Dendritic cell treated with granulocyte-macrophage colony-stimulating factor and Interleukin-4, amounts not matched to agents 40 ng/mL and 50 ng/mL, for 4 days (primary cell): ENCODE measurements around the gene PLK2.

ENCODE experiments used
- H3K27ac Mint-ChIP-seq: one replicate; pipeline ENCODE4 v1.8.0; 2022; ENCODE audit warnings: mild to moderate bottlenecking, mixed read lengths
- H3K27me3 Mint-ChIP-seq: one replicate; pipeline ENCODE4 v1.8.0; 2022; ENCODE audit warnings: mild to moderate bottlenecking, mixed read lengths
- H3K36me3 Mint-ChIP-seq: one replicate; pipeline ENCODE4 v1.8.0; 2022; ENCODE audit warnings: low read depth, mixed read lengths
- H3K4me1 Mint-ChIP-seq: one replicate; pipeline ENCODE4 v1.8.0; 2022; ENCODE audit warnings: low read depth, mixed read lengths
- H3K4me3 Mint-ChIP-seq: one replicate; pipeline ENCODE4 v1.8.0; 2022; ENCODE audit warnings: mild to moderate bottlenecking, moderate library complexity, mixed read lengths
- H3K9me3 Mint-ChIP-seq: one replicate; pipeline ENCODE4 v1.8.0; 2022; ENCODE audit warnings: mixed read lengths
- intact Hi-C: fragments of 100-400 bp; cut with micrococcal nuclease; formaldehyde crosslinking; loops from one replicate; pipeline ENCODE4 v1.15.0; 2022

Gene PLK2

DNA sequence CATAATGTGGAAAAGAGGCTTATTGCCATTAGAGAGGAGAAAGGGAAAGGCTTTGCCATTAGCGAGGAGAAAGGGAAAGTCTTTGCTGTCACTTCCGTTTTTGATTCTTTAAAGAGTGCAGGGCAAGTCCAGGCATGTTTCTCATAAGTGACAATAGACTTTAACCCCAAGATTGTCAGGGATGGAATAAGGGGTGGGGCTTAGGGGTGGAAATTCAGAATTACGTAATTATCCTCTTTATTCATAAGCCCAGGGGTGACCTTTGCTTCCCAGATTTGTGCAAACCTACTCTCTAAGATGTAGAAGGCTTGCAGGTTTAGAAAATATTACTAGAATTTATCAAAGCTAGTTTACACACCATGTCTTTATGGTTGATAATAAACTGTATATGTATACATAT lies 2.3 kb upstream of the PLK2 start:
- Mint-ChIP-seq H3K9me3 (no peaks in the 10 kb centered on the region), H3K27me3 (peaks cover 12% of the 10 kb centered on the region), H3K36me3 (peaks cover 8% of the 10 kb centered on the region), H3K4me3 (no peak overlapping the region), H3K4me1 (peaks cover 14% of the 10 kb centered on the region), H3K27ac (no peak overlapping the region)
- intact Hi-C loops: loop anchor here (2.0 to 10.0 kb wide), 3 partner anchors 811 to 1557 kb away; partner anchors contain the start of gene SETD9

DNA sequence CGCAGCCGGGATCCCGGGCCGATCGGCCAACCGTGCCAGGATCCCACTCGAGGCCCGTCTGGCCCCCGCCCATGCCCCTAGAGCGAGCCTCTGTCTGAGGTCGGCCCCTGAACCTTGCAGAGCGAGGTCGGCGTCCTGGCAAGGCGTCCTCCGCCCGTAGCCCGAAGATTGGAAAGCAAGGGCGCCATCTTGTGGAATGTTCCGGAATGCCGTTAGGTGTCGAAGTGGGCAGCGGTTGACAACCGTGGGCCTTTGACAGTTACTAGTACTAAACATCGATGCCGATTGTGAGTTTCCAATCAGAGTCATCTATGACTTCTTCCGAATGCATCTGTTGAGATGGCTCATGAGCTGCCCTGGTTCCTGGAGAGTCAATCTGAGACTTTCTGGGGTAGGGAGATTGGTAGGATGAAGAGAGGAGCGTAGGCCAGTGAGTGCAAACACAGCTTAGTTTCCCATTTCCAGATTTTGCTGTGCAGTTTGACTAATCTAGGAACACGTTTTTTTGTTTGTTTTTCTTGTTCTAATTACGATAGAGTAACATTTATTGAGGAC lies 923 bp upstream of the PLK2 start:
- intact Hi-C loops: loop anchor here (1.0 to 10.0 kb wide), 4 partner anchors 573 to 1556 kb away; partner anchors contain the start of gene SETD9
- H3K36me3 Mint-ChIP-seq: peaks cover 13% of the 10 kb centered on the region
- peaks cover 6% of the 10 kb centered on the region for H3K4me1 Mint-ChIP-seq
- H3K4me3 Mint-ChIP-seq: peak overlapping the region; percentile 85
- H3K27ac Mint-ChIP-seq: peak overlapping the region; percentile 88
- H3K9me3 Mint-ChIP-seq: no peaks in the 10 kb centered on the region
- peaks cover 12% of the 10 kb centered on the region for H3K27me3 Mint-ChIP-seq

DNA sequence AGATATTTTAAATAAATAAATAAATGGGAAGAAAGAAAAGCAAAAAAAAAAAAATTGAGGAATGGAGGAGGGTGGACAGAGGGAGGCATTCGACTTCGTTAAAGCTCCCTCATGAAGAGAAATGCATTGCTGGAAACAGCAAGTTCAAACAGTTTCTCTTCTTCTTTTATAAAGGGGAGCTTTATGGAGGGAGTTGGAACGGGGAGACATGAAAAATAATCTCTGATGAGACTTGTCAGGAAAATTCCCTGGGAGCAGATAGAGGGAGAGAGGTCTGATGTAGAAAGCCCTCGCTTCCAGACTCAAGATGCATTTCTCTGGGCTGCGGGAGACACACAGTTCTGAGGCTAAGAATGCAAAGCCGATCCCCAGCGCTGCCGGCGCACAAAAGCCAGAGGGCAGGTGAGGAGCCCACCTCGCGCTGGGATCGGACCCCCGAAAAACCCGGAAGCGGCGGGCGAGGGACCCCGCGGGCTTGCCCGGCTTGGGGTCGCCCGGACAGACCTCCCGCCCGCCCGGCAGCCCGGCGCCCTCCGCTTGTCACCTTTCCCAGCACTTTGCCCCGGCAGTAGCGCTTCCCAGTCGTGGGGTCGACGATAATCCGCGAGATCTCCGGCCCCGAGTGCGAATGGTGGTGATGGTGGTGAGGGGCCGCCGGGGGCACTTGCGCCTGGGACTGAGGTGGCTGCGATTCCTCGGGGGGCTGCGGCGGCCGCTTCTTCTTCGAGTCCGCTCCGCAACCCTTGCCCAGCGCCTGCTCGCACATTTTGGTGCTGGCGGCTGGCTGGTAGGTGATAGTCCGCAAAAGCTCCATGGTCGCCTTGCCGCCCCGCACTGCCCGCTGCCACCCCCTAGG lies 512 bp downstream of the PLK2 start:
- H3K27me3 Mint-ChIP-seq: peaks cover 12% of the 10 kb centered on the region
- no peaks in the 10 kb centered on the region for H3K9me3 Mint-ChIP-seq
- intact Hi-C loops: loop anchor here (1.0 to 10.0 kb wide), 3 partner anchors 571 to 1555 kb away; partner anchors contain the start of gene SETD9
- H3K4me3 Mint-ChIP-seq: peak overlapping the region; percentile 85
- peak overlapping the region; percentile 88 for H3K27ac Mint-ChIP-seq
- H3K36me3 Mint-ChIP-seq: peaks cover 25% of the 10 kb centered on the region
- H3K4me1 Mint-ChIP-seq: peaks cover 6% of the 10 kb centered on the region

- H3K36me3 Mint-ChIP-seq: peaks cover 26% of the 10 kb centered on the region
- H3K4me1 Mint-ChIP-seq: peaks cover 6% of the 10 kb centered on the region
- no peaks in the 10 kb centered on the region for H3K9me3 Mint-ChIP-seq
- H3K27ac Mint-ChIP-seq: peak overlapping the region; percentile 88
- intact Hi-C loops: no loop called here
- peak overlapping the region; percentile 85 for H3K4me3 Mint-ChIP-seq
- peaks cover 12% of the 10 kb centered on the region for H3K27me3 Mint-ChIP-seq
Measured at GRCh38 chr5:58458743-58459145, 1.1 kb downstream of the PLK2 start.

DNA sequence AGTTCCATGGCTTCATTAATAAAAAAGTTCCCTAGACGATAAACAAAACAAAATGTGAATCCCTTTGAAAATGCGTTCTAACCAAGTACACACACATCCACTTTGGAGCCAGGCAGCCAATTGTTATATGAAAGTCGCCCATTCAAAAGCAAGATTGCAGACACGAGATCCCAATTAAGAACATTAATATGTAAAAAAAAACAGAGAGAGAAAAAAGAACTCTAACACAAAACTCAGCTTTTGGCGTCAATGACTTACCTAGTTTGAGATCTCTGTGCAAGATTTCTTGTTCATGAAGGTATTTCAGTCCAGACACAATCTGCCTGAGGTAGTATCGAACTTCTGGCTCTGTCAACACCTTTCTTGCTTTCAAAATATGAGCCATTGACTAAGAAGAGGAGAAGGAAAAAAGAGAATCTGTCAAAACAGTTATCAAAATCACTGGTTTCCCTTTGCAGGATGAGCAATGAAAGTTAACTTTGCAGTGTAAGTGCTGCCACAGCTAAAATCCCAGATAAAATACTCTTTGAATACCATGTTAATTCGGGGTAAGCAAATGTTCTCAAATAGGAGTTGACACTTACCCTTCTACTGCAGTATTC lies 1.6 kb downstream of the PLK2 start:
- peaks cover 6% of the 10 kb centered on the region for H3K4me1 Mint-ChIP-seq
- no peak overlapping the region for H3K27ac Mint-ChIP-seq
- H3K9me3 Mint-ChIP-seq: no peaks in the 10 kb centered on the region
- peaks cover 12% of the 10 kb centered on the region for H3K27me3 Mint-ChIP-seq
- intact Hi-C loops: no loop called here
- H3K4me3 Mint-ChIP-seq: no peak overlapping the region
- peaks cover 26% of the 10 kb centered on the region for H3K36me3 Mint-ChIP-seq

GRCh38 chr5:58457050-58457449 lies 2.8 kb downstream of the PLK2 start:
- no peak overlapping the region for H3K4me3 Mint-ChIP-seq
- H3K27me3 Mint-ChIP-seq: peaks cover 12% of the 10 kb centered on the region
- H3K27ac Mint-ChIP-seq: no peak overlapping the region
- intact Hi-C loops: no loop called here
- H3K36me3 Mint-ChIP-seq: peaks cover 26% of the 10 kb centered on the region
- H3K9me3 Mint-ChIP-seq: no peaks in the 10 kb centered on the region
- H3K4me1 Mint-ChIP-seq: peaks cover 6% of the 10 kb centered on the region

DNA sequence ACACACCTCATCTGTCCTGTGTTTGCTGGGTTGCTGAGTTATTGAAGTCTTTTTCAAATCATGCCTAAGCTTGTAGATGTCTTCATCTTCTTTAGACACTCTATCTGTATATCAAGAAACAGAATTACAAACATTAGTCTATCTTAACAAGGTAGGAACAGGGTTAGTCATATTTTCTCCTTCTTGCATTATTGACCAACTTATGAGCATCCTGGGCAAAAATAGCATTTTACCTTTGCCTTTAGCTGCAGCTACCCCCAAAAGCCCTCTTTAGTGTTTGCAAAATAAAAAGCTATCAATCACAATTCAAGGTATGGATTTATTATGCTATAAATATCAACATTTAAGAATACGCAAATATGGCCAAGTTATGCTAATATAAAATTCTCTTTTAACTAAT lies 3.4 kb downstream of the PLK2 start:
- Mint-ChIP-seq H3K36me3 (peaks cover 26% of the 10 kb centered on the region), H3K27me3 (peaks cover 12% of the 10 kb centered on the region), H3K4me1 (peaks cover 6% of the 10 kb centered on the region), H3K27ac (no peak overlapping the region), H3K9me3 (no peaks in the 10 kb centered on the region), H3K4me3 (no peak overlapping the region)
- intact Hi-C loops: no loop called here

- H3K36me3 Mint-ChIP-seq: peaks cover 26% of the 10 kb centered on the region
- no peak overlapping the region for H3K4me3 Mint-ChIP-seq
- intact Hi-C loops: no loop called here
- H3K27me3 Mint-ChIP-seq: peaks cover 12% of the 10 kb centered on the region
- H3K4me1 Mint-ChIP-seq: peaks cover 4% of the 10 kb centered on the region
- H3K27ac Mint-ChIP-seq: no peak overlapping the region
- H3K9me3 Mint-ChIP-seq: no peaks in the 10 kb centered on the region
Measured at GRCh38 chr5:58456026-58456425, 3.9 kb downstream of the PLK2 start.

DNA sequence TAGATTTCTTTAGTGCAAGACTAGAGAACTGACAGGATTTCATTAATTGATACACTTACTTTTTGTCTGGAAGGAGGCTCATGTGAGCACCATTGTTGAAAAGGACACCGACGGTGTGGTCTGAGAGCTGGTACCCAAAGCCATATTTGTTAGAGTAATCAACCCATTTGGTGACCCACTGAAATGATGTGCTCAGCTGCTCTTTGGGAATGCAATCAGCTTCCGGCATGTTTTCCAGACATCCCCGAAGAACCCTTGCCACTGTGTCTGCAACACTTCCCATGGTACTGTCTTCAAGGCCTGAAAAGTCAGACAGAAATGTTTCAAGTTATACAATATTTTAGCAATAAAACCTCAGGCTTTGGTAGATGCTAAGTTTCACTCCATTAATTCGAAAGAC lies 4.4 kb downstream of the PLK2 start:
- intact Hi-C loops: no loop called here
- Mint-ChIP-seq H3K27me3 (peaks cover 12% of the 10 kb centered on the region), H3K9me3 (no peaks in the 10 kb centered on the region), H3K36me3 (peaks cover 26% of the 10 kb centered on the region), H3K4me3 (no peak overlapping the region), H3K27ac (no peak overlapping the region), H3K4me1 (no peaks in the 10 kb centered on the region)

- no peak overlapping the region for H3K27ac Mint-ChIP-seq
- no peaks in the 10 kb centered on the region for H3K9me3 Mint-ChIP-seq
- H3K4me1 Mint-ChIP-seq: no peaks in the 10 kb centered on the region
- H3K36me3 Mint-ChIP-seq: peaks cover 26% of the 10 kb centered on the region
- intact Hi-C loops: no loop called here
- no peak overlapping the region for H3K4me3 Mint-ChIP-seq
- H3K27me3 Mint-ChIP-seq: peaks cover 12% of the 10 kb centered on the region
Measured at GRCh38 chr5:58455066-58455465, 4.8 kb downstream of the PLK2 start.

- Mint-ChIP-seq H3K36me3 (peaks cover 18% of the 10 kb centered on the region), H3K4me3 (no peak overlapping the region), H3K27me3 (peaks cover 10% of the 10 kb centered on the region), H3K9me3 (no peaks in the 10 kb centered on the region), H3K27ac (no peak overlapping the region), H3K4me1 (no peaks in the 10 kb centered on the region)
- intact Hi-C loops: no loop called here
Measured at GRCh38 chr5:58454025-58454424, 5.9 kb downstream of the PLK2 start.

- Mint-ChIP-seq H3K4me1 (no peaks in the 10 kb centered on the region), H3K27me3 (peaks cover 3% of the 10 kb centered on the region), H3K9me3 (no peaks in the 10 kb centered on the region), H3K4me3 (no peak overlapping the region), H3K36me3 (peaks cover 18% of the 10 kb centered on the region), H3K27ac (no peak overlapping the region)
- intact Hi-C loops: no loop called here
Measured at GRCh38 chr5:58453306-58453705, 6.6 kb downstream of the PLK2 start.

DNA sequence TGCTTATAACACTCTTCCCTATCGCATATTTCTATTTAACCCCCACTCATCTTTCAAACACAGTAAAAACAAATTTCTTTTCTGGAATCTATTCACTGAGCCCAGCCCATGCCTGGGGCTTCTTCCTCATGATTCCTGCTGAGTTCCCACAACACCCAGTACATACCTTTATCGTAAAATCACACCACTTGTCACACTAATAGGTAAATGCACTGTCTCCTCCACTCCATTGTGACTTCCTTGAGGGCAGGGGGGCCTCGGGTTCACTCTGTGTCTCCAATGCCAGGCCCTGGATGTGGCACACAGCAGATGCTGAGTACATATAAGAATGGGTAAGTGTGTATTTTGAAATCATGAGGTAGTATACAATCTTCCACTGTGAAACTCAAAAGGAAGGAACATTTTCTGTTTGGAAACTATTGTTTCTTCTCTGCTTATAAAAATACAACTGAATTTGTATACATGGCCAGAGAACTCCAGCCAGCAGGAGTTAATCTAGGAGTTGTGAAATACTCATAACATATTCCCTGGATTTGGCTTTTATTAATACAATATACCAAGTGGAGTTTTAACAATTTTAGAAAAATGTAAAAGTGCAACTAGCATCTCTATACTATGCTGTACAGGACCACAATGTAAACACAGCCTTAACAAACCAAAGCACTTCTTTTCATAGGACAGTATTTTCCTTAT lies 7.2 kb downstream of the PLK2 start:
- Mint-ChIP-seq H3K27ac (no peak overlapping the region), H3K9me3 (no peaks in the 10 kb centered on the region), H3K4me1 (no peaks in the 10 kb centered on the region), H3K36me3 (peaks cover 18% of the 10 kb centered on the region), H3K27me3 (no peaks in the 10 kb centered on the region), H3K4me3 (no peak overlapping the region)
- intact Hi-C loops: no loop called here
